Parathyroid adenoma (tissue), 2 donors: ENCODE measurements around the gene CCDC187.

Source experiments
- H2AFZ ChIP-seq: fragments of 300-600 bp; sonication (generic); one replicate; pipeline ENCODE4 v1.7.0; 2017; ENCODE audit warnings: antibody characterized with exemption, mild to moderate bottlenecking
- H3K27ac ChIP-seq: fragments of 300-600 bp; sonication (generic); one replicate; pipeline ENCODE4 v1.7.0; 2017
- H3K27me3 ChIP-seq: fragments of 300-600 bp; sonication (generic); one replicate; pipeline ENCODE4 v1.7.0; 2017; ENCODE audit warnings: low read length; ENCODE audit not compliant: control insufficient read depth, insufficient read depth
- H3K36me3 ChIP-seq: fragments of 300-600 bp; sonication (generic); one replicate; pipeline ENCODE4 v1.7.0; 2017; ENCODE audit warnings: low read length; ENCODE audit not compliant: control insufficient read depth, insufficient read depth
- H3K4me1 ChIP-seq: fragments of 300-600 bp; sonication (generic); one replicate; pipeline ENCODE4 v1.7.0; 2017; ENCODE audit warnings: control low read depth
- H3K4me2 ChIP-seq: fragments of 300-600 bp; sonication (generic); one replicate; pipeline ENCODE4 v1.7.0; 2017; ENCODE audit warnings: low read length
- H3K4me3 ChIP-seq: fragments of 300-600 bp; sonication (generic); one replicate; pipeline ENCODE4 v1.7.0; 2017; ENCODE audit warnings: low read depth, low read length
- H3K79me2 ChIP-seq: fragments of 300-600 bp; sonication (generic); one replicate; pipeline ENCODE4 v1.7.0; 2017; ENCODE audit warnings: control low read depth
- H3K9ac ChIP-seq: fragments of 300-600 bp; sonication (generic); one replicate; pipeline ENCODE4 v1.7.0; 2017; ENCODE audit warnings: mild to moderate bottlenecking
- H3K9me3 ChIP-seq: fragments of 300-600 bp; sonication (generic); one replicate; pipeline ENCODE4 v1.7.0; 2017; ENCODE audit warnings: low read length; ENCODE audit not compliant: control insufficient read depth
- TF ChIP-seq, protein P1 (sequence below): fragments of 300-600 bp; sonication (generic); IDR thresholded peaks from one replicate; pipeline ENCODE4 v1.7.0; 2017; ENCODE audit warnings: antibody characterized with exemption, mild to moderate bottlenecking
- donor health status: primary hyperparathyroidism.

CCDC187 gene

DNA sequence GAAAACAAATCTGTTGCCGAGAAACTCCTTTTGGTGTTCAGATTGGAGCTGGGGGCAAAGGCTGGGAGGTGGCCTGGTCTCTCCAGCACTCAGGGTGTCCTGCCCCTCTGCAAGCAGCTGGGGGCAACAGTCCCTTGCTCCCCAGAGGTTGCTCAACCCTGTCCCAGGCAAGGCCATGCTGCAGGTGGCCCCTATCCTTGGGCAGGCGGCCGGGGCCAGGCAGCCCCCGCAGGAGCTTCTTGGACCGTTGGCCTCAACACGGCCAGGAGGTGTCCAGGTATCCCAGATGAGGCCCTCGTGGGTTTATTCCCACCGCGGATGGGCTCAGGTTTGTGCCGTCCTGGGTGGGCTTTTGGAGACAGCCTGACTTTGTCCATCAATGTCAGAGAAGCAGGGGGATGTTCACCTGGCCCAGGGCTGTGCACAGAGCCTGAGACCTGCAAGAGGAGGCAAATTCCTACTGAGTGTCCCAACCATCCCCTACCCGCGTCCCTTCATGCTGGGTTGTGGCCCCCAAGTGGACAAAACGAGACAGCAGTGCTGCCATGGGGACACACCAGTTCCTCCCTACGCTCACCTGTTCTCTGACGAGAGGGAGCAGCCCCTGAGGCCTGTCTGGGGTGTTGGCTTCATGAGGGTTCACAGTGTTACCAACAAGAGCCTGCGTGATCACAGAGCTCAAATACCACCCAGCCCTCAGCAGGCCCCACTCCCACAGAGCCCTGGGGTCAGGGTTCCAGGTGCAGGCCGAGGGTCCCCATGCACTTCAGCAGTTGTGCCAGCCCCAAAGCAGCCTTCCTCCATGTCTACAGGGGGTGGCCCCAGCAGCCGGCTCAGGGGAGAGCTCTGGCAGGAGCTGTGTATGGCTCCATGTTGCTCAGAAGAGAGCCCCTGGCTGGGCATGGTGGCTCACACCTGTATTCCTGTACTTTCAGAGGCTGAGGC is 9.5 kb upstream of the CCDC187 start:
- Histone ChIP-seq H3K4me2 (no peak overlapping the region), H3K9me3 (no peaks in the 10 kb centered on the region), H3K36me3 (no peaks in the 10 kb centered on the region), H3K9ac (no peak overlapping the region), H2AFZ (no peak overlapping the region), H3K27me3 (no peaks in the 10 kb centered on the region), H3K79me2 (no peaks in the 10 kb centered on the region), H3K27ac (no peak overlapping the region), H3K4me1 (no peaks in the 10 kb centered on the region), H3K4me3 (no peak overlapping the region)
- TF ChIP-seq, protein P1, sequence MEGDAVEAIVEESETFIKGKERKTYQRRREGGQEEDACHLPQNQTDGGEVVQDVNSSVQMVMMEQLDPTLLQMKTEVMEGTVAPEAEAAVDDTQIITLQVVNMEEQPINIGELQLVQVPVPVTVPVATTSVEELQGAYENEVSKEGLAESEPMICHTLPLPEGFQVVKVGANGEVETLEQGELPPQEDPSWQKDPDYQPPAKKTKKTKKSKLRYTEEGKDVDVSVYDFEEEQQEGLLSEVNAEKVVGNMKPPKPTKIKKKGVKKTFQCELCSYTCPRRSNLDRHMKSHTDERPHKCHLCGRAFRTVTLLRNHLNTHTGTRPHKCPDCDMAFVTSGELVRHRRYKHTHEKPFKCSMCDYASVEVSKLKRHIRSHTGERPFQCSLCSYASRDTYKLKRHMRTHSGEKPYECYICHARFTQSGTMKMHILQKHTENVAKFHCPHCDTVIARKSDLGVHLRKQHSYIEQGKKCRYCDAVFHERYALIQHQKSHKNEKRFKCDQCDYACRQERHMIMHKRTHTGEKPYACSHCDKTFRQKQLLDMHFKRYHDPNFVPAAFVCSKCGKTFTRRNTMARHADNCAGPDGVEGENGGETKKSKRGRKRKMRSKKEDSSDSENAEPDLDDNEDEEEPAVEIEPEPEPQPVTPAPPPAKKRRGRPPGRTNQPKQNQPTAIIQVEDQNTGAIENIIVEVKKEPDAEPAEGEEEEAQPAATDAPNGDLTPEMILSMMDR = no peak

DNA sequence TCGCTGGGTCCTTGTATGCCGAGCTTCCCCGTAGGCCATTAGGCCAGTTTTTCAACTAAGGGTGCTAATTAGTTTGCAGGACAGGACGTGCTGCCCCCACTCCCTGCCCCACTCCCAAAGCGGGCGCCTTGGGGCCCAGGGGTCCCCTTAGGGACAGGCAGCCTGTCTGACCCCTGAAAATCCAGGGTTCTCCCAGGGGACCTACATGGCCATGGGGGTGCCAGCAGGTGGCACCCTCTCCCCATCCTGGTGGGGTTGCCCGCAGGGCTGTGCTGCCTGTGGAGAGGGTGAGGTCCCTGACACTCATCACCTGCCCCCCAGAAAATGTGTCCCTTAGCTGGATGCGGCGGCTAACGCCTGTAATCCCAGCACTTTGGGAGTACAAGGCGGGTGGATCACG is 8.5 kb upstream of the CCDC187 start:
- H3K79me2 ChIP-seq = no peaks in the 10 kb centered on the region
- H3K27me3 ChIP-seq = no peaks in the 10 kb centered on the region
- H3K4me2 ChIP-seq = no peak overlapping the region
- TF ChIP-seq, protein P1 = peak; percentile 30
- H2AFZ ChIP-seq = no peak overlapping the region
- no peaks in the 10 kb centered on the region for H3K9me3 ChIP-seq
- no peak overlapping the region for H3K27ac ChIP-seq
- no peaks in the 10 kb centered on the region for H3K36me3 ChIP-seq
- H3K4me3 ChIP-seq = no peak overlapping the region
- no peak overlapping the region for H3K9ac ChIP-seq
- no peaks in the 10 kb centered on the region for H3K4me1 ChIP-seq

DNA sequence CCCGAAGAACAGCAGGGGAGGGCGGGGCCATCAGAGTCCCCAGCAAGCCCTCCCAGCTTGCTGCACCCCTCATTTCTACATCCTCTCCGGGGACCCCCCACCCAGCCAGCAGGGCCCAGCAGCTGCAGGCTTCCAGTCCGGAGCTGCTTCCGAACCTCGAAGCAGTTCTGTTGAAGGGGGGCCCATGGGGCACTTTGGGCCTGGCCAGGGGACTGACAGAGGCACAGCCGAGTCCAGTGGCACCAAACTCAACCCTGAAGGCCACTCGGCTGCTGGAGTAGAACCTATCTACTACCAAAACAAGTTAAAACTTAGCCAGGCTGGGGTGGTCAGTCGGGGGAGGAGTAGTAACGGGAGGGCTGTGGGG is 8.1 kb upstream of the CCDC187 start:
- H3K27ac ChIP-seq = no peak overlapping the region
- no peaks in the 10 kb centered on the region for H3K36me3 ChIP-seq
- H3K9me3 ChIP-seq = no peaks in the 10 kb centered on the region
- H3K9ac ChIP-seq = no peak overlapping the region
- no peak overlapping the region for H3K4me2 ChIP-seq
- no peak overlapping the region for H3K4me3 ChIP-seq
- no peak overlapping the region for H2AFZ ChIP-seq
- H3K27me3 ChIP-seq = no peaks in the 10 kb centered on the region
- no peaks in the 10 kb centered on the region for H3K79me2 ChIP-seq
- no peaks in the 10 kb centered on the region for H3K4me1 ChIP-seq
- TF ChIP-seq, protein P1 = no peak

DNA sequence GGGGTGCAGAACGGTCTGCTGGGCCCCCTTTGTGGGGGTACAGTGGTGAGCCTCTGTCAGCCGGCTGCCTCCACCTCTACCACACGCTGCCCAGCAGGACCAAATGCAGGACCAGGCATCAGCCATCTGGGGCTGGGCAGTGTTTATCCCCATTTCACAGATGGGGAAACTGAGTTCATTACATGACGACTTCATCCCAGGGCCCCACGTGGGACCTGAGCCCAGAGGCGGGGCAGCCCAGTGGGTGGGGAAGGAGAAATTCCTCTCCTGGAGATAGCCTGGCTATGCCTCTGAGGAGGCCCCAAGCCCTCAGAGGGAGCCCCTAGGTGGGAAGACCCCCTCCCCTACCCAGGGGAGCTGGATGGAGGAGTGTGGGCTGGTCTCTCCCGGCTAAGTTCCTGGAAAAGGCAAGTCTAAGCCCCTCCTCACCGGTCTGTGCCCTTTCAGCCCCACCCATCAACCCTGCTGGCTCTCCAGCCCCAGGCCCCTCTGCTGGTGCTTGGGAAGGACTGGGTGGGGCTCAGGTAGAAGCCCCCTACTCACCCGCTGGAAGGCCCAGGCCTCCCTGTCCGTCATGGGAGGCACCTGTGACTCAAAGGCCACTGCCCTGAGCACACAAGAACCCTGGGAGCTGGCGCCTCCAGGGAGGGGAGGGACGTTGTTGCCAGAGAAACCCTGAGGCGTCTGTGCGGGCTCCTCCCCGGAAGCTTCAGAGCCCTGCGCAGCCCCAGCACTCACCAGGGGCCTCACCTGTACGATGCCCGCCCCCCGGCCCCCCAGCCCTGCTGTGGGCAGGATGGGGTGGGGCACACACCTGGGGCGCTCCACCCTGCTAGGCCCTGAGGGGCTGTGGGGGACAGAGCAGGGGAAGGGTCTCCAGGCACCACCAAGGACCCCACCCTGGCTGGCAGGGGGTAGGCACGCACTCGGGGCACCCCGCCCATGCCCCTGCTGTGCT is 7.4 kb upstream of the CCDC187 start:
- no peak overlapping the region for H3K27ac ChIP-seq
- no peak overlapping the region for H2AFZ ChIP-seq
- TF ChIP-seq, protein P1 = no peak
- no peaks in the 10 kb centered on the region for H3K9me3 ChIP-seq
- H3K9ac ChIP-seq = no peak overlapping the region
- H3K79me2 ChIP-seq = no peaks in the 10 kb centered on the region
- H3K27me3 ChIP-seq = no peaks in the 10 kb centered on the region
- H3K36me3 ChIP-seq = no peaks in the 10 kb centered on the region
- H3K4me3 ChIP-seq = no peak overlapping the region
- H3K4me2 ChIP-seq = no peak overlapping the region
- no peaks in the 10 kb centered on the region for H3K4me1 ChIP-seq
